Gastroesophageal sphincter (tissue), 3 donors: ENCODE measurements around the gene SMARCA4.

Experiments
- CTCF ChIP-seq, 4 experiments: fragments of 200-600 bp in 2 of 4; fragments of 450-650 bp in 2 of 4; sonication (generic) in 1 of 4; IDR thresholded peaks; one replicate each; pipeline ENCODE4 v1.5.1; 2017 to 2019; ENCODE audit warnings: antibody characterized with exemption in 4 of 4, mild to moderate bottlenecking in 2 of 4, moderate library complexity in 2 of 4
- EP300 ChIP-seq: sonication (generic); formaldehyde crosslinking; IDR thresholded peaks from one replicate; pipeline ENCODE4 v1.6.1; 2017; ENCODE audit warnings: antibody characterized with exemption, mild to moderate bottlenecking

- TF ChIP-seq CTCF (IDR thresholded peaks at IDR 0.05) = no peak
- TF ChIP-seq EP300 = no peak
Measured at GRCh38 chr19:10921199-10921909, 39.5 kb upstream of the SMARCA4 start.
